G401 (cell line): ENCODE measurements around the gene MGAT5B. TPM values are rescaled to one million over a fixed set of nuclear protein-coding genes. Genes with fewer than 3 reads are reported as not detected.
"Not testable (repeated sequence)": the region's sequence is repeated elsewhere in the genome, so short reads cannot be mapped to it uniquely, and the experiment has no call there.

Source experiments
- DNase-seq: peaks from one replicate; pipeline ENCODE4 v3.0.0-alpha.2; 2015; ENCODE audit warnings: low spot score
- in situ Hi-C: cut with HindIII; loops from 2 replicates; pipeline ENCODE4 v1.10.0; 2016; ENCODE audit warnings: low sequenced_read_pairs, mixed read lengths
- total RNA-seq: library from RNA; depleted of rRNA; stranded (reverse); fragments of >200 nt; shearing (Covaris generic); gene quantifications from 2 replicates; pipeline ENCODE4 v1.2.3, GENCODE V29; 2014

MGAT5B gene
- total RNA-seq, 1 experiment from 2014 or later = 3.7 TPM

- in situ Hi-C loops = no loop called here
- no peak for DNase-seq
These were observed 93.7 kb downstream of the MGAT5B start for GRCh38 chr17:76961869-76962268.

DNA sequence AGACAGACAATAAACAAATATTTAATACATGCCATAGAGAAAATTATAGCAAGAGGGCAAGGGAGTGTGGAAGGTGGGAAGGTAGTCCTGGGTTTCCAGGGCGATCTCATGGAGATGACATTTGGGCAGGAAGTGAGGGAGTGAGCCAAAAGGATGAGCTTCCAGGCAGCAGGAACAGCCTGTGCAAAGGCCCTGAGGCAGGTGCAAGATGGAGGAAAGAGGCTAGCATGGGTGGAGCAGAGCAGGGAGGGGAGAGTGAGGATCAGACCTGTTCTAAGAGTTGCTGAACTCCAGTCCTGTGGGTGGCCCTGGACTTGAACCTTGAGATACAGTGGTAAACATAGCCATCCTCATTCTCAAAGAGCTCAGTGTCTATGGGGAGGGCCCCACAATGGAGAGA, 94.7 kb downstream of the MGAT5B start:
- DNase-seq = no peak
- in situ Hi-C loops = no loop called here

DNA sequence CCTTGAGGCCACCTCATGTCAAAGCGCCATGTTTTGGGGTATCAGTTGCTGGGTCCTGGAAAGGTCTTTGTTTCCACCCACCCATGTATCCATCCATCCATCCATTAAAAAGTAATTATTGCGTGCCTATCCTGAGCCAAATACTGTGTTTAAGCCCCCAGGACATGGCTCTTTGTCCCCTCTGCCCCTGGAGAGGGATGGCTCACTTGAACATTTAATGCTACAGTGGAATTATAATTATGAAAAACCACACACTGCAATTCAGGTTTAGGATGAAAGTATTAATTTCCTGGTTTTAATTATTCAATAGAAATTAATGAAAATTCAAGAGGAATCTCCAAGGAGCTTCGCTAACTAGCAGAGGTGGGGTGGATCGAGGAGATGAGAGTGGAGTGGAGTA, 97.8 kb downstream of the MGAT5B start:
- DNase-seq = no peak
- in situ Hi-C loops = no loop called here

DNA sequence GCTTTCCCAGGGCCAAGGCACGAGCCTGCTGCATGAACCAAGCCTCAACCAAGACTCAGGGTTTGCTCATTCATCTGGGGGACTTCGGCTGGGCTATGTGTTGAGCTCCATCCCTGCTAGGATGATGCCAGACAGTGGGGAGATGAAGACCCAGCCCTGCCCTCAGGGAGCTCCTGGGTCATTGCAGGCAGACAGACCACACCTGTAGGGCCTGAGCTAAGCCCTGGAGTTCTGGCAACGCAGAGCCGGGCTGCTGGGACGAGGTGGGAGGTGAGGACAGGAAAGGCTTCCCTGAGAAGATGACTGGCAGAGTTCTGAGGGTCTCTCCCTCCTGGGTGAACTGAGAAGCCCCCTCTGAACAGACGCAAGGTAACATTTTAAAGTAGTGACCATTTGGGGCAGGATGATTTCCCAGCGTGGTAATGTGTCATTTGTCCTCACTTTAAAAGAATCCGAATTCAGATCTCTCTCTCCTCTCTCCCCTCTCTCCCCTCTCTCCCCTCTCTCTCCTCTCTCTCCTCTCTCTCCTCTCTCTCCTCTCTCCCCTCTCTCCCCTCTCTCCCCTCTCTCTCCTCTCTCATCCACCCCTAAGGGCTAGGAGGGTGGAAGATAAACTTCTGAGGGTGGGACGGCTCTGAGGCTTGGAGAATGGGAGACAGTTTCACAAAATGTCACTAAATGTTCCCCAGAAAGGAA, 98.4 kb downstream of the MGAT5B start:
- DNase-seq = no peak
- in situ Hi-C loops = no loop called here

DNA sequence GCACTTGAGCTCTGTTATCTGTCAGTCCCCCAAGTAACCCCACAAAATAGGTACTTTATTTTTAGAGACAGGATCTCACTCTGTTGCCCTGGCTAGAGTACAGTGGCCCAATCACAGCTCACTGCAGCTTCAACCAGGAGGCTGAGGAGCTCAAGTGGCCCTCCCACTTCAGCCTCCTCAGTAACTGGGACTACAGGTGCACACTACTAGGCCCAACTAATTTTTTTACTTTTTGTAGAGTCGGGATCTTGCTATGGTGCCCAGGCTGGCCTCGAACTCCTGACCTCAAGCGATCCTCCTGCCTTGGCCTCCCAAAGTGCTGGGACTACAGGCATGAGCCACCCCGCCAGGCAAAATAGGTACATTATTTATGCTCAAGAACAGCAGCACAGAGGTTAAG, 99.6 kb downstream of the MGAT5B start:
- DNase-seq = no peak
- in situ Hi-C loops = no loop called here

GRCh38 chr17:76968707-76969597, 100.7 kb downstream of the MGAT5B start:
- in situ Hi-C loops = no loop called here
- DNase-seq = peak; percentile 42

- no peak for DNase-seq
- in situ Hi-C loops = no loop called here
These were observed 101.5 kb downstream of the MGAT5B start for GRCh38 chr17:76969598-76970172.

GRCh38 chr17:76970228-76970627, 102.0 kb downstream of the MGAT5B start:
- DNase-seq, in situ Hi-C loops: not testable (repeated sequence)

DNA sequence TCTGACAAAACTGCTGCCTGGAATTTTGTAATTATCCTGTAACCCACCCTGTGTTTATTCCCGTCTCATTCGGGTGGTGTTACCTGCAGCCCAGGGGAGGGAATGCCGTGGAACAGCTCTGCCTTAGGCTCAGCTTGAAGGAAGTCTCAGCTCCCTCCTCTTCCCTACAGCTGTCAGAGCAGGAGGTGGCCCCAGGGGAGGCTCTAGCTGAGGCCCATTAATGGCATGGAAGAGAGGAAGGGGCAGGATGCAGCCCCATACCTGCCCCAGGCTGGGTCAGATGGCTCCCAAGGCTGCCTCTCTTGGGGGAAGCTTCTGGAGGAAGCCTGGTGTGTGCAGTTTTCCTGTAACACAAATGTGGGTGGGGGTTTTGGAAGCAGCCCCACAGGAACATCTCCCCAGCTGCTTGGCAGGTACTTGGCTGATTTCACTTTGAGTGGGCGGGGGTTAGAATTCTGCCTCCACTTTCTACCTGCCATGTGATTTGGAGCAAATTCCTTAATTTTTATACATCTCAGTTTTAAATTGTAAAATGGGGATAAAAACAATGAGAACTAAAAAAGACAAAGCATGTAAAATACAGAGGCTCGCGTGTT, 103.9 kb downstream of the MGAT5B start:
- in situ Hi-C loops = no loop called here

DNA sequence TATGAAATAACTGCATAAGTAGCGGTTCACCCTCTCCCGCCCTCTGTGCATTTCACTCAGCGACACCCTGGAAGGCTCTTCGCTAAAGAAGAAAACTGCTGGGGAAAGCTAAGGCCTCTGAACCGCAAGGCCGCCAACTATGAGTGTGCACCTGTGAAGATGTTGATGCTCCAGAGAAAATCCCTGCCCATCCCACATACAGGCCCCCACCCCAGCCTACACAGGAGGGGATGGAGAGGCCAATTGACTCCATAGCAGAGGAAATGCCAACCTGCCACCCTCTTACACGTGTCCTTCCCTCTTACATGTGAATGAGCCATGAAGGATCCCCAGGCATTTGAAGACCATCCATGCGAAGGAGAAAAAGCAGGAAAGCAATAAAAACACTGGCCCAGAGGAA, 104.8 kb downstream of the MGAT5B start:
- no peak for DNase-seq
- in situ Hi-C loops = no loop called here

More for the DNA sequence above, 103.9 kb downstream of the MGAT5B start:
- DNase-seq = no peak

DNA sequence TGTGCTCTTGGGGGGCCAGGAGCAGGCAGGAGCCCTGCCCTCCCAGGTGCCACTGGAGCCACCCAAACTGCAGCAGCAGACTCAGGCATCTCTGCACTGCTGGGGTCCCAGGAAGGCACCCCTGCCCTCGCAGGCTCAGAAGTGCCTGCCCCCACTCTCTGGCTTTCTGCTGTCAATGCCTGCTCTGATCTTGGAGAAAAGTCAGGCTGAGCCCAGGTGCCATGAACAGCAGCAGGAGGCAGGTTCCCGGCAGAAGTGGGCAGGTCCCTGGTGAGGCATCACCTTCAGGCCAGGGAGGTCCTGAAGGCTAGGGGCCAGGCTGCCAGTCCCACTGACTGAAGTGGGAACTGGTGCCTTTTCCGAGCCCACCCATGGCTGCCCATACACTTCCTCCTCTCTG, 106.5 kb downstream of the MGAT5B start:
- in situ Hi-C loops = no loop called here
- DNase-seq = no peak

DNA sequence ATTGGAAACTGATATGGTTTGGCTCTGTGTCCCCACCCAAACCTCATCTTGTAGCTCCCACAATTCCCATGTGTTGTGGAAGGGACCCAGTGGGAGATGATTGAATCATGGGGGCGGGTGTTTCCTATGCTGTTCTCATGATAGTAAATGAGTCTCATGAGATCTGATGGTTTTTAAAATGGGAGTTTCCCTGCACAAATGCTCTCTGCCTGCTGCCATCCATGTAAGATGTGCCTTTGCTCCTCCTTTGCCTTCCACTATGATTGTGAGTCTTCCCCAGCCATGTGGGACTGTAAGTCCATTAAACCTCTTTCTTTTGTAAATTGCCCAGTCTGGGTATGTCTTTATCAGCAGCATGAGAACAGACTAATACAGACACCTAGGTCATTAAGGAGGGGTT, 109.8 kb downstream of the MGAT5B start:
- in situ Hi-C loops, DNase-seq: not testable (repeated sequence)

DNA sequence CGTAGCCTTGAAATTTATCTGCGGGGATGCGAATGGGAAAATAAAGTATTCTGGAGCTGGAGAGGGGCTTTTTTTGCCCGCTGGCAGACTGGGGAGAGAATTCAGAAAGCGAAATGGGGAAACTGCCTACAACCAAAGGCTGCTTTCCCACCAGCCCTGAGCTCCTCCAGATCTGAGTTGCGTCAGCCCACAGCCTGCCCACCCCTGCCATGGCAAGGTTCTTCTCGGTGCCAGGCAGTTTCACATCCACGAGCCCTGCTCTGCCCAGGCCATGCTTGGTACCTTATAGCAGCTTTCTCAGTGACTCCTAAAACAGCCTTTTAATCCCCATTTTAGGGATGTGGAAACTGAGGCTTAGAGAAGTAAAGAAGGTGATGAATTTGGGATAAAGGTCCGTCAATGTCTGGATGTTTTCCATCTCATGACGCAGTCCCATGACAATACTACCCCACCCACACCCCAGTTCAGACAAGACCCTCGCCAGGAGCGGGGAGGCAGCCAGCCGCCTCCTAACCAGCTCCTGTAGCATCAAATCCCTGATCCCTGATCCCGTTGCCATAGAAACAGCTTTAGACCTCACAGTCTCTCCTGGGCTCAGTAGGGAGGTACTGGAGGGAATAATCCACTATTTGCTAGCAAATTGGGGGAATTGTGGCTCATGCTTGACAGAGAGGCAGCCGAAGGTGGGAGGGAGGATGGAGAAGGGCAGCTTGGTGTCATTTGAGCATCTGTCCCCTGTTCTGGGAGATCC, 113.5 kb downstream of the MGAT5B start:
- in situ Hi-C loops = no loop called here
- DNase-seq = no peak

GRCh38 chr17:76982408-76983074, 114.3 kb downstream of the MGAT5B start:
- in situ Hi-C loops = no loop called here
- DNase-seq = no peak

- no peak for DNase-seq
- in situ Hi-C loops = no loop called here
These were observed 115.0 kb downstream of the MGAT5B start for GRCh38 chr17:76983075-76983775.

GRCh38 chr17:76986365-76986764, 118.2 kb downstream of the MGAT5B start:
- no peak for DNase-seq
- in situ Hi-C loops = no loop called here

- in situ Hi-C loops = no loop called here
- no peak for DNase-seq
These were observed 119.4 kb downstream of the MGAT5B start for GRCh38 chr17:76987486-76988093.

- in situ Hi-C loops = no loop called here
- no peak for DNase-seq
These were observed 120.6 kb downstream of the MGAT5B start for GRCh38 chr17:76988796-76989195.
